Caco-2 (cell line): ENCODE results near the gene BCL2. TPM values are rescaled to one million over a fixed set of nuclear protein-coding genes. Genes with fewer than 3 reads are reported as not detected.

ENCODE experiments used
- BruUV-seq: library from RNA; stranded (reverse); fragments of 400-500 nt; replicated peaks from 2 replicates; lab custom pipeline; 2021; lab: Mats Ljungman, UMichigan
- CTCF ChIA-PET: fragments of 300-600 bp; sonication (Branson Sonifier 250); formaldehyde crosslinking; loops from one replicate; lab custom pipeline; 2022; ENCODE audit warnings: antibody characterized with exemption; lab: Charles Lee
- POLR2A ChIA-PET: fragments of 300-600 bp; sonication (Branson Sonifier 250); formaldehyde crosslinking; loops from one replicate; lab custom pipeline; 2022; ENCODE audit warnings: antibody characterized with exemption; lab: Charles Lee
- DNase-seq, 2 experiments: peaks; one replicate each; pipeline versions ENCODE4 v3.0.0 to v3.0.0-alpha.2; 2020 to 2022
- H3K27me3 ChIP-seq: replicated peaks from 2 replicates; pipeline ENCODE4 v1.6.0; 2011; ENCODE audit warnings: low read length; ENCODE audit not compliant: control insufficient read depth, insufficient read depth
- H3K36me3 ChIP-seq: 2 replicates; pipeline ENCODE4 v1.5.1; 2011; ENCODE audit warnings: low read length; ENCODE audit not compliant: control insufficient read depth, insufficient read depth
- H3K4me1 ChIP-seq: fragments of 250-450 bp; sonication (Bioruptor Pico); 2 replicates; pipeline ENCODE4 v1.5.1; 2020; ENCODE audit warnings: mild to moderate bottlenecking
- H3K4me3 ChIP-seq: 2 replicates; pipeline ENCODE4 v1.5.1; 2011; ENCODE audit warnings: low read depth, mild to moderate bottlenecking, control low read depth, low read length
- H3K9me3 ChIP-seq: fragments of 250-450 bp; sonication (Bioruptor Pico); 2 replicates; pipeline ENCODE4 v1.5.1; 2020; ENCODE audit warnings: mild to moderate bottlenecking, moderate library complexity
- H3K27ac Mint-ChIP-seq: one replicate; pipeline ENCODE4 v1.8.0; 2022; ENCODE audit warnings: mixed read lengths; ENCODE audit not compliant: unreplicated experiment
- H3K27me3 Mint-ChIP-seq: one replicate; pipeline ENCODE4 v1.8.0; 2022; ENCODE audit warnings: mixed read lengths; ENCODE audit not compliant: insufficient read depth, unreplicated experiment
- H3K36me3 Mint-ChIP-seq: one replicate; pipeline ENCODE4 v1.8.0; 2022; ENCODE audit warnings: mild to moderate bottlenecking, mixed read lengths; ENCODE audit not compliant: insufficient read depth, unreplicated experiment
- H3K4me1 Mint-ChIP-seq: one replicate; pipeline ENCODE4 v1.8.0; 2022; ENCODE audit warnings: low read depth, mixed read lengths; ENCODE audit not compliant: unreplicated experiment
- H3K4me3 Mint-ChIP-seq: one replicate; pipeline ENCODE4 v1.8.0; 2022; ENCODE audit warnings: mild to moderate bottlenecking, moderate library complexity, mixed read lengths; ENCODE audit not compliant: unreplicated experiment
- H3K9me3 Mint-ChIP-seq: one replicate; pipeline ENCODE4 v1.8.0; 2022; ENCODE audit warnings: mixed read lengths; ENCODE audit not compliant: unreplicated experiment
- intact Hi-C: fragments of 100-400 bp; cut with micrococcal nuclease; formaldehyde crosslinking; loops from one replicate; pipeline ENCODE4 v1.10.0; 2022; ENCODE audit not compliant: unreplicated experiment
- total RNA-seq: library from RNA; stranded (reverse); gene quantifications from 2 replicates; pipeline ENCODE4 v1.2.3, GENCODE V29; 2022
- TF ChIP-seq, protein P1 (sequence below), 2 experiments: fragments of 200-600 bp in 1 of 2; IDR thresholded peaks; 1 replicate in 1 of 2; 2 replicates in 1 of 2; pipeline versions ENCODE4 v1.5.1 to v1.8.0; 2011 to 2022; ENCODE audit warnings: antibody characterized with exemption in 1 of 2, control low read depth in 1 of 2, inconsistent platforms in 1 of 2, low read depth in 1 of 2, low read length in 1 of 2, mild to moderate bottlenecking in 1 of 2, moderate library complexity in 1 of 2; ENCODE audit not compliant: insufficient read depth in 1 of 2, severe bottlenecking in 1 of 2, unreplicated experiment in 1 of 2

Gene BCL2
- total RNA-seq, 1 experiment from 2014 or later: 6.5 TPM

DNA sequence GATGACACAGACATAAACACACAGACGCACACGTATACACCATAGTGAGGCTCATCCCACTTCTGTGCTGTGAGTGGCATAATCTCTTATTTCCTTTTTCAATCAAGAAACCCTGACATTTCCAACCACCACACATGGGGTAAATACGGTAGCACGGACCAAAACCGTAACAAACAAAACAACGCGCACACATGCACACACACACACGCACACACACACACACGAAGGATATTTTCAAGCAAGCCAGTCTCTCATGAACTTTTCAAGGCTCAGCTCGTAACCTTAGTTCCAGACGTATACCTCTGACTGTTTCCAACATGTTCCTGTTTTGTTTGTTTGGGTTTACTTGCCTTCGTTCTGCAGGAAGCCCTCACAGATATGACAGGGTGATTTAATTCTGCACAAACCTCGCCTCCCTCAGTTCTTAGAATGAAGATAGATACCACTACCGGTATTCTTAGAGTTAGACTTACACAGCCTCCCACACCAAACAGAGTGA, 119.8 kb downstream of the BCL2 start:
- Mint-ChIP-seq H3K36me3 (no peaks in the 10 kb centered on the region), H3K27me3 (no peaks in the 10 kb centered on the region), H3K27ac (no peak overlapping the region), H3K4me1 (no peaks in the 10 kb centered on the region), H3K9me3 (no peaks in the 10 kb centered on the region), H3K4me3 (no peak overlapping the region)
- no TSS peak for BruUV-seq
- Histone ChIP-seq H3K4me1 (no peaks in the 10 kb centered on the region), H3K4me3 (no peak overlapping the region), H3K9me3 (no peaks in the 10 kb centered on the region), H3K27me3 (no peaks in the 10 kb centered on the region), H3K36me3 (no peaks in the 10 kb centered on the region)
- TF ChIP-seq, protein P1, sequence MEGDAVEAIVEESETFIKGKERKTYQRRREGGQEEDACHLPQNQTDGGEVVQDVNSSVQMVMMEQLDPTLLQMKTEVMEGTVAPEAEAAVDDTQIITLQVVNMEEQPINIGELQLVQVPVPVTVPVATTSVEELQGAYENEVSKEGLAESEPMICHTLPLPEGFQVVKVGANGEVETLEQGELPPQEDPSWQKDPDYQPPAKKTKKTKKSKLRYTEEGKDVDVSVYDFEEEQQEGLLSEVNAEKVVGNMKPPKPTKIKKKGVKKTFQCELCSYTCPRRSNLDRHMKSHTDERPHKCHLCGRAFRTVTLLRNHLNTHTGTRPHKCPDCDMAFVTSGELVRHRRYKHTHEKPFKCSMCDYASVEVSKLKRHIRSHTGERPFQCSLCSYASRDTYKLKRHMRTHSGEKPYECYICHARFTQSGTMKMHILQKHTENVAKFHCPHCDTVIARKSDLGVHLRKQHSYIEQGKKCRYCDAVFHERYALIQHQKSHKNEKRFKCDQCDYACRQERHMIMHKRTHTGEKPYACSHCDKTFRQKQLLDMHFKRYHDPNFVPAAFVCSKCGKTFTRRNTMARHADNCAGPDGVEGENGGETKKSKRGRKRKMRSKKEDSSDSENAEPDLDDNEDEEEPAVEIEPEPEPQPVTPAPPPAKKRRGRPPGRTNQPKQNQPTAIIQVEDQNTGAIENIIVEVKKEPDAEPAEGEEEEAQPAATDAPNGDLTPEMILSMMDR (IDR thresholded peaks at IDR 0.05; ENCODE audit: insufficient read depth in 1 of 2, low read depth in 1 of 2, low read length in 1 of 2, severe bottlenecking in 1 of 2, unreplicated experiment in 1 of 2): no peak
- CTCF ChIA-PET: no interaction called here
- DNase-seq: no peak
- intact Hi-C loops: no loop called here
- POLR2A ChIA-PET: no interaction called here

DNA sequence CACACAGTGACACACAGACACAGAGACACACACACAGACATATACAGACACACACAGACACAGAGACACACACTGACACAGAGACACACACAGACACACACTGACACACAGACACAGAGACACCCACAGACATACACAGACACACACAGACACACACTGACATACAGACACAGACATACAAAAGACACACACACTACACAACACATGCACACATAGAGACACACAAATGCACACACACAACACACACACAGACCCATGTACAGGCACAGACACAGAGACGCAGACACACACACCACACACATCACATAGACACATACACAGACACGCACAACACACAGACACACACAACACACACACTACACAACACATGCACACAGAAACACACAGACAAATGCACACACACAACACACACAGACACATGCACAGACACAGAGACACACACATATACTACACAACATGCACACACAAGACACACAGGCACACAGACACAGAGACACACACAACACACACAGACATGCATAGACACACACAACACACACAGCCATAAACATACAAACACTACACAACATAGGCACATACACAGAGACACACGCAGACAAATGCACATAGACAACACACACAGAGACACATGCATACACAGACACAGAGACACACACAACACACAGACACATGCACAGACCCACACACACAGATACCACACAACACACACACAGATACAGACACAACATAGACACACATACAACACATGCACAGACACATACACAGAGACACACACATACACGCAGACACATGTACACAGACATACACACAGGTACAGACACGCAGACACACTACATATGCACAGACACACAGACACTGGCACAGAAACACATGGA, 120.5 kb downstream of the BCL2 start:
- TF ChIP-seq, protein P1 (IDR thresholded peaks at IDR 0.05; ENCODE audit: insufficient read depth in 1 of 2, low read depth in 1 of 2, low read length in 1 of 2, severe bottlenecking in 1 of 2, unreplicated experiment in 1 of 2): no peak
- no peaks in the 10 kb centered on the region for H3K36me3 ChIP-seq
- H3K27me3 ChIP-seq: no peaks in the 10 kb centered on the region
- H3K4me1 Mint-ChIP-seq: no peaks in the 10 kb centered on the region
- H3K4me3 ChIP-seq: no peak overlapping the region
- no peaks in the 10 kb centered on the region for H3K9me3 Mint-ChIP-seq
- POLR2A ChIA-PET: no interaction called here
- no peaks in the 10 kb centered on the region for H3K27me3 Mint-ChIP-seq
- intact Hi-C loops: no loop called here
- CTCF ChIA-PET: no interaction called here
- H3K4me1 ChIP-seq: no peaks in the 10 kb centered on the region
- no peaks in the 10 kb centered on the region for H3K9me3 ChIP-seq
- H3K4me3 Mint-ChIP-seq: no peak overlapping the region
- no peak overlapping the region for H3K27ac Mint-ChIP-seq
- no TSS peak for BruUV-seq
- DNase-seq: no peak
- H3K36me3 Mint-ChIP-seq: no peaks in the 10 kb centered on the region

DNA sequence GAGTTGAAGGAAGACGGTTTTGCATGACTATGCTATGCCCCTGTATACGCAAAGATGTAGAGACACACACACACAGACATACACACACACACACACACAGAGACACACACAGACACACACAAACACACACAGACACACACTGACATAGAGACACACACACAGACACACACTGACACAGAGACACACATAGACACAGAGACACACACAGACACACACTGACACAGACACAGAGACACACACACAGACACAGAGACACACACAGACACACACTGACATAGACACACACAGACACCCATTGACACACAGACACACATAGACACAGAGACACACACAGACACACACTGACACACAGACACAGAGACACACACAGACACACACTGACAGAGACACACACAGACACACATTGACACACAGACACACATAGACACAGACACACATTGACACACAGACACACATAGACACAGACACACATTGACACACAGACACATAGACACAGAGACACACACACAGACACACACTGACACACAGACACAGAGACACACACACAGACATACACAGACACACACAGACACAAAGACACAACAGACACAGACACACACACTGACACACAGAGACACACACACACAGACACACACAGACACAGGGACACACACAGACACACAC, 121.3 kb downstream of the BCL2 start:
- Histone ChIP-seq H3K9me3 (no peaks in the 10 kb centered on the region), H3K36me3 (no peaks in the 10 kb centered on the region), H3K27me3 (no peaks in the 10 kb centered on the region), H3K4me1 (no peaks in the 10 kb centered on the region), H3K4me3 (no peak overlapping the region)
- Mint-ChIP-seq H3K27ac (no peak overlapping the region), H3K4me1 (no peaks in the 10 kb centered on the region), H3K27me3 (no peaks in the 10 kb centered on the region), H3K36me3 (no peaks in the 10 kb centered on the region), H3K9me3 (no peaks in the 10 kb centered on the region), H3K4me3 (no peak overlapping the region)
- TF ChIP-seq, protein P1 (IDR thresholded peaks at IDR 0.05; ENCODE audit: insufficient read depth in 1 of 2, low read depth in 1 of 2, low read length in 1 of 2, severe bottlenecking in 1 of 2, unreplicated experiment in 1 of 2): no peak
- CTCF ChIA-PET: no interaction called here
- POLR2A ChIA-PET: no interaction called here
- no TSS peak for BruUV-seq
- intact Hi-C loops: no loop called here
- no peak for DNase-seq
